GM18499 (cell line): ENCODE results near the gene MOV10L1.

Experiments
- ATAC-seq: cut with Tn5 transposase; IDR thresholded peaks from one replicate; pipeline ENCODE4 v1.9.1; 2021; ENCODE audit warnings: moderate number of reproducible peaks; ENCODE audit not compliant: insufficient read depth, unreplicated experiment

Gene MOV10L1

GRCh38 chr22:50089682-50090411 lies at the start of gene MOV10L1:
TSS of gene MOV10L1 (plus strand) at chr22:50090006. CDS start at chr22:50090089, 83 bp downstream.
- no peak for ATAC-seq

GRCh38 chr22:50040717-50041116 lies 49.1 kb upstream of the MOV10L1 start:
- no peak for ATAC-seq

GRCh38 chr22:50041361-50042065 lies 48.3 kb upstream of the MOV10L1 start:
- no peak for ATAC-seq

GRCh38 chr22:50044485-50045118 lies 45.2 kb upstream of the MOV10L1 start:
- no peak for ATAC-seq

GRCh38 chr22:50045211-50046018 lies 44.4 kb upstream of the MOV10L1 start:
- no peak for ATAC-seq

GRCh38 chr22:50046019-50046415 lies 43.8 kb upstream of the MOV10L1 start:
- no peak for ATAC-seq

GRCh38 chr22:50046481-50047245 lies 43.1 kb upstream of the MOV10L1 start:
- ATAC-seq = no peak

- ATAC-seq = no peak
These were observed 42.5 kb upstream of the MOV10L1 start for GRCh38 chr22:50047346-50047745.

- no peak for ATAC-seq
These were observed 41.6 kb upstream of the MOV10L1 start for GRCh38 chr22:50048061-50048765.

- ATAC-seq = no peak
These were observed 41.0 kb upstream of the MOV10L1 start for GRCh38 chr22:50048836-50049235.

GRCh38 chr22:50049299-50050195 lies 40.3 kb upstream of the MOV10L1 start:
- no peak for ATAC-seq

- ATAC-seq = no peak
These were observed 37.9 kb upstream of the MOV10L1 start for GRCh38 chr22:50051930-50052329.

- ATAC-seq = no peak
These were observed 35.9 kb upstream of the MOV10L1 start for GRCh38 chr22:50053861-50054260.

GRCh38 chr22:50056214-50056972 lies 33.4 kb upstream of the MOV10L1 start:
- no peak for ATAC-seq

GRCh38 chr22:50057278-50058060 lies 32.3 kb upstream of the MOV10L1 start:
- ATAC-seq = no peak

- ATAC-seq = no peak
These were observed 31.5 kb upstream of the MOV10L1 start, which contains the start of gene TTLL8 for GRCh38 chr22:50058061-50058905. TSS of gene TTLL8 (minus strand) at chr22:50058298.
